ENCODE results near the gene RNF215.

DNA sequence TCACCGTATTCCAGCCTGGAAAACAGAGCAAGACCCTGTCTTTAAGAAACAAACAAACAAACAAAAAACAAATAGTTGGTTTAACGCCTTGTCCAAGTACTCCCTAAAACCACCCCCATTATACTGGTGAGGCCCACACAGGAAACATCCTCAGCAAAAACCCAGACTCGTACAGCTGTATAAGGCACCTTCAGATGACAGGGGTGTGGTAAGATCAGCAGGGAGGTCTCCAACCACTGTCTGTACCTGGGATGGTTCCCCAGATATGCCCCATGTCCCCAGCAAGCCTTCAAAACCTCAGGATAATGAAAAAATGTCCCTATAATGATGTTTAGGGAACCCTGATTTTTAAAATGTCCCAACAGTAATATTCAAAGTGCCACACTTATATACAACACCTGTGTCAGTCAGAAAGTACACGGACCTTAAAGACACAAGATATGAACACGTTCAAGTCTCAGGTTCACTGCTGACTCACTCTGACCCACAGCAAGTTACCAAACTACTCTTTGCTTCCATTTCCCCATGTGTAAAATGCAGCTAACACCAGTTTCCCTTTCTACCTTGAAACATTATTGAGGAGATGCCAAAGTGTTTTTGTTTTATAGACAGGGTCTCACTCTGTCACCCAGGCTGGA, 39.8 kb downstream of the RNF215 start:
- no peak for TF ChIP-seq POLR2A (IDR thresholded peaks at IDR 0.05; ENCODE audit: low read depth, low read length)
- TF ChIP-seq, protein P1, sequence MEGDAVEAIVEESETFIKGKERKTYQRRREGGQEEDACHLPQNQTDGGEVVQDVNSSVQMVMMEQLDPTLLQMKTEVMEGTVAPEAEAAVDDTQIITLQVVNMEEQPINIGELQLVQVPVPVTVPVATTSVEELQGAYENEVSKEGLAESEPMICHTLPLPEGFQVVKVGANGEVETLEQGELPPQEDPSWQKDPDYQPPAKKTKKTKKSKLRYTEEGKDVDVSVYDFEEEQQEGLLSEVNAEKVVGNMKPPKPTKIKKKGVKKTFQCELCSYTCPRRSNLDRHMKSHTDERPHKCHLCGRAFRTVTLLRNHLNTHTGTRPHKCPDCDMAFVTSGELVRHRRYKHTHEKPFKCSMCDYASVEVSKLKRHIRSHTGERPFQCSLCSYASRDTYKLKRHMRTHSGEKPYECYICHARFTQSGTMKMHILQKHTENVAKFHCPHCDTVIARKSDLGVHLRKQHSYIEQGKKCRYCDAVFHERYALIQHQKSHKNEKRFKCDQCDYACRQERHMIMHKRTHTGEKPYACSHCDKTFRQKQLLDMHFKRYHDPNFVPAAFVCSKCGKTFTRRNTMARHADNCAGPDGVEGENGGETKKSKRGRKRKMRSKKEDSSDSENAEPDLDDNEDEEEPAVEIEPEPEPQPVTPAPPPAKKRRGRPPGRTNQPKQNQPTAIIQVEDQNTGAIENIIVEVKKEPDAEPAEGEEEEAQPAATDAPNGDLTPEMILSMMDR (IDR thresholded peaks at IDR 0.05; ENCODE audit: extremely low read depth in 1 of 2, insufficient read depth in 1 of 2, low read depth in 1 of 2, low read length in 2 of 2), result no peak
